Subcutaneous abdominal adipose tissue (tissue), 5 donors: ENCODE results near the gene TRMT6.

Experiments used
- H3K27ac ChIP-seq: one replicate; pipeline ENCODE4 v1.7.0; 2013; ENCODE audit warnings: low read depth, mild to moderate bottlenecking, inconsistent platforms, low read length, moderate library complexity
- H3K27me3 ChIP-seq, 5 donors: one replicate each; pipeline ENCODE4 v1.7.0; 2013; ENCODE audit warnings: low read length in 5 of 5, inconsistent platforms in 1 of 5; ENCODE audit not compliant: control insufficient read depth in 5 of 5, insufficient read depth in 4 of 5
- H3K36me3 ChIP-seq, 5 donors: one replicate each; pipeline ENCODE4 v1.7.0; 2013; ENCODE audit warnings: low read length in 5 of 5; ENCODE audit not compliant: control insufficient read depth in 5 of 5, insufficient read depth in 5 of 5
- H3K4me1 ChIP-seq, 5 donors: one replicate each; pipeline ENCODE4 v1.7.0; 2013; ENCODE audit warnings: low read length in 5 of 5, mild to moderate bottlenecking in 3 of 5, moderate library complexity in 1 of 5; ENCODE audit not compliant: control insufficient read depth in 5 of 5, insufficient read depth in 5 of 5
- H3K4me3 ChIP-seq, 5 donors: one replicate each; pipeline ENCODE4 v1.7.0; 2013; ENCODE audit warnings: low read length in 5 of 5, low read depth in 1 of 5
- H3K9ac ChIP-seq, 5 donors: one replicate each; pipeline ENCODE4 v1.7.0; 2013; ENCODE audit warnings: low read length in 5 of 5, mild to moderate bottlenecking in 4 of 5, moderate library complexity in 3 of 5
- H3K9me3 ChIP-seq, 5 donors: one replicate each; pipeline ENCODE4 v1.7.0; 2013; ENCODE audit warnings: low read length in 5 of 5; ENCODE audit not compliant: control insufficient read depth in 5 of 5
- donor health status: healthy.
- donor health status: healthy.
- donor health status: healthy.
- donor health status: healthy.
- donor health status: healthy.

Gene TRMT6

DNA sequence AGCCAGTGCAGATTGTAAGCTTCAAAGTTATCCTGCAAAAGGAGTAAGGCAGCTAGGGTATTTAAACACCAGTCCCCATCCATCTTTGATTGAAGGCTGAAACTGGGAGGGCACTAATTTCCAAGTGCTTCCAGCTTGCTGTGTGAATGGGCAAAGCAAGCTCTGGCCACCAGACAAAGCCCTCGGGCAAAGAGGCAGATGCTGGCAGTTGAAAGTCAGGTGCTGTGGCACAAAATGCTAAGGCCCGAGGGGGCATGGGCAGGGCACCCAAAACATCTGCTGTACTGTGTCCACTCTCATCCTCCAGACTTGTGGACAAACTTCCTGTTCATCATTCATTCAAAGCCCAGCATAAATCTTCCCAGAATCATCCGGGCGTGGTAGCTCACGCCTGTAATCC lies 62.9 kb downstream of the TRMT6 start:
- Histone ChIP-seq H3K4me3 (no peak overlapping the region), H3K9ac (no peak overlapping the region), H3K36me3 (no peaks in the 10 kb centered on the region), H3K27ac (no peak overlapping the region), H3K27me3 (no peaks in the 10 kb centered on the region), H3K9me3 (no peaks in the 10 kb centered on the region), H3K4me1 (no peaks in the 10 kb centered on the region)
